B cell (primary cell): Measurements from ENCODE around the gene USP28. TPM values are rescaled to one million over a fixed set of nuclear protein-coding genes. Genes with fewer than 3 reads are reported as not detected.
A peak's percentile ranks its signal among the peaks of the same experiment; 100 is the strongest.

Source experiments
- ATAC-seq: fragments of 200-7000 bp; cut with Tn5 transposase; one replicate; pipeline ENCODE4 v1.10.0; 2021; ENCODE audit warnings: low read depth, mild to moderate bottlenecking, moderate number of reproducible peaks, moderate library complexity
- CTCF ChIA-PET: fragments of 350-600 bp; sonication (Branson Sonifier 250); formaldehyde crosslinking; loops from one replicate; lab custom pipeline; 2021; ENCODE audit warnings: antibody characterized with exemption, inconsistent platforms; lab: Charles Lee
- POLR2A ChIA-PET: fragments of 350-600 bp; sonication (Branson Sonifier 250); formaldehyde crosslinking; loops from one replicate; lab custom pipeline; 2021; ENCODE audit warnings: antibody characterized with exemption; lab: Charles Lee
- DNase-seq: peaks from one replicate; pipeline ENCODE4 v3.0.0; 2013
- H2AFZ ChIP-seq: 2 replicates; pipeline ENCODE4 v1.6.1; 2012; ENCODE audit warnings: mild to moderate bottlenecking, low read depth, low read length; ENCODE audit not compliant: insufficient read depth, poor library complexity, severe bottlenecking
- H3K27ac ChIP-seq, 2 donors: 1 replicate in 1 of 2; 2 replicates in 1 of 2; pipeline ENCODE4 v1.5.1; 2012 to 2013; ENCODE audit warnings: low read length in 2 of 2, mild to moderate bottlenecking in 2 of 2, moderate library complexity in 1 of 2
- H3K27me3 ChIP-seq, 4 experiments: fragments of 200-600 bp in 1 of 4; sonication (generic) in 1 of 4; replicated peaks in 1 of 4; 1 replicate in 2 of 4; 2 replicates in 2 of 4; pipeline versions ENCODE4 v1.6.1 to v1.7.0; 2013 to 2016; ENCODE audit warnings: low read length in 3 of 4, mild to moderate bottlenecking in 2 of 4, mixed read lengths in 1 of 4, moderate library complexity in 1 of 4; ENCODE audit not compliant: insufficient read depth in 4 of 4, control insufficient read depth in 3 of 4; ENCODE audit errors: control extremely low read depth in 1 of 4
- H3K36me3 ChIP-seq, 2 experiments: replicated peaks in 1 of 2; 1 replicate in 1 of 2; 2 replicates in 1 of 2; pipeline versions ENCODE4 v1.6.1 to v1.7.1; 2013; ENCODE audit warnings: low read length in 1 of 2; ENCODE audit not compliant: insufficient read depth in 2 of 2, control insufficient read depth in 1 of 2; ENCODE audit errors: control extremely low read depth in 1 of 2, extremely low read depth in 1 of 2
- H3K4me1 ChIP-seq, 2 donors: fragments of 200-600 bp in 1 of 2; sonication (generic) in 1 of 2; 1 replicate in 1 of 2; 2 replicates in 1 of 2; pipeline versions ENCODE4 v1.5.1 to v1.6.1; 2013 to 2017; ENCODE audit warnings: low read length in 2 of 2; ENCODE audit not compliant: control insufficient read depth in 2 of 2, insufficient read depth in 2 of 2
- H3K4me2 ChIP-seq: replicated peaks from 2 replicates; pipeline ENCODE3; 2012; ENCODE audit warnings: mild to moderate bottlenecking, low read depth, low read length; ENCODE audit not compliant: poor library complexity, severe bottlenecking
- H3K4me3 ChIP-seq, 5 experiments: fragments of 200-600 bp in 1 of 5; sonication (generic) in 1 of 5; 1 replicate in 3 of 5; 2 replicates in 2 of 5; pipeline versions ENCODE4 v1.5.1 to v1.7.0; 2011 to 2016; ENCODE audit warnings: low read length in 4 of 5, mild to moderate bottlenecking in 4 of 5, low read depth in 2 of 5, control low read depth in 1 of 5, moderate library complexity in 1 of 5; ENCODE audit not compliant: insufficient read depth in 1 of 5; ENCODE audit errors: control extremely low read depth in 1 of 5, extremely low read depth in 1 of 5
- H3K79me2 ChIP-seq: fragments of 200-600 bp; sonication (generic); one replicate; pipeline ENCODE4 v1.6.0; 2016; ENCODE audit warnings: low read length; ENCODE audit not compliant: control insufficient read depth, insufficient read depth
- H3K9ac ChIP-seq: fragments of 200-600 bp; sonication (generic); 2 replicates; pipeline ENCODE4 v1.6.1; 2017; ENCODE audit warnings: mild to moderate bottlenecking, low read length, moderate library complexity
- H3K9me3 ChIP-seq, 3 donors: one replicate each; pipeline versions ENCODE4 v1.6.1 to v1.7.1; 2013; ENCODE audit warnings: low read length in 2 of 3; ENCODE audit not compliant: control insufficient read depth in 2 of 3, insufficient read depth in 1 of 3; ENCODE audit errors: control extremely low read depth in 1 of 3
- H4K20me1 ChIP-seq: 2 replicates; pipeline ENCODE4 v1.6.0; 2012; ENCODE audit warnings: mild to moderate bottlenecking, low read length; ENCODE audit not compliant: insufficient read depth, control insufficient read depth, poor library complexity, severe bottlenecking
- H3K27ac Mint-ChIP-seq: one replicate; pipeline ENCODE4 v1.8.0; 2021; ENCODE audit warnings: mixed read lengths
- H3K27me3 Mint-ChIP-seq: one replicate; pipeline ENCODE4 v1.8.0; 2021; ENCODE audit warnings: mixed read lengths
- H3K4me1 Mint-ChIP-seq: one replicate; pipeline ENCODE4 v1.8.0; 2021; ENCODE audit warnings: mixed read lengths
- H3K4me3 Mint-ChIP-seq: one replicate; pipeline ENCODE4 v1.8.0; 2021; ENCODE audit warnings: mixed read lengths
- H3K9me3 Mint-ChIP-seq: one replicate; pipeline ENCODE4 v1.8.0; 2022; ENCODE audit warnings: mixed read lengths; ENCODE audit not compliant: insufficient read depth
- CTCF ChIP-seq: fragments of 200-600 bp; IDR thresholded peaks from one replicate; pipeline ENCODE4 v1.8.0; 2022; ENCODE audit warnings: antibody characterized with exemption, mild to moderate bottlenecking
- EZH2 ChIP-seq: IDR thresholded peaks from 2 replicates; pipeline ENCODE4 v1.6.1; 2012; ENCODE audit warnings: borderline replicate concordance, low read depth, mild to moderate bottlenecking, moderate library complexity, low read length; ENCODE audit not compliant: insufficient read depth, poor library complexity, severe bottlenecking
- WGBS: methylation state at CpG from one replicate; pipeline ENCODE4 v1.1.5; 2013; ENCODE audit warnings: missing lambda C conversion rate; ENCODE audit not compliant: insufficient coverage; 5-methylcytosine and 5-hydroxymethylcytosine counted together
- intact Hi-C: fragments of 100-400 bp; cut with micrococcal nuclease; formaldehyde crosslinking; loops from one replicate; pipeline ENCODE4 v1.10.0; 2022
- polyA plus RNA-seq: library from polyadenylated mRNA; depleted of rRNA; stranded (reverse); fragments of >200 nt; gene quantifications from 2 replicates; pipeline ENCODE4 v1.2.3, GENCODE V29; 2012
- total RNA-seq, 2 donors: library from RNA; stranded (reverse); fragments of 120-200 nt in 1 of 2; gene quantifications; 1 replicate in 1 of 2; 2 replicates in 1 of 2; pipeline versions ENCODE4 v1.2.3 to v1.2.4, GENCODE V29; 2013 to 2022

Gene USP28
- total and polyA plus RNA-seq, 2 donors (not counting 1 experiment from before 2014, with no cell fraction given): 78.0 to 104 TPM

- ChIA-PET POLR2A (no interaction called here), CTCF (interaction anchor here (0.7 to 8.6 kb wide), 25 partner anchors 9 to 463 kb away, joined by 3 to 207 read pairs (median 4); partner anchors contain the start of gene USP28)
- Histone ChIP-seq H3K4me1 (no peaks in the 10 kb centered on the region), H3K4me3 (no peak overlapping the region), H3K9me3 (no peaks in the 10 kb centered on the region), H3K9ac (no peak overlapping the region), H3K36me3 (peaks cover 3 to 77% of the 10 kb centered on the region in 2 experiments), H3K4me2 (no peak overlapping the region), H4K20me1 (no peaks in the 10 kb centered on the region), H2AFZ (no peak overlapping the region), H3K27ac (no peak overlapping the region), H3K27me3 (no peaks in the 10 kb centered on the region), H3K79me2 (no peaks in the 10 kb centered on the region)
- no peak overlapping the region for H3K4me3 Mint-ChIP-seq
- H3K27me3 Mint-ChIP-seq: no peaks in the 10 kb centered on the region
- no peaks in the 10 kb centered on the region for H3K9me3 Mint-ChIP-seq
- intact Hi-C loops: loop anchor here (1.0 to 5.0 kb wide), 3 partner anchors 36 to 455 kb away; no protein-coding TSS in a partner anchor
- peak; percentile 70 for ATAC-seq
- H3K27ac Mint-ChIP-seq: peak overlapping the region; percentile 77
- 100% methylated on average over 1 of the region's 2 CpGs for WGBS
- peak; percentile 56 for DNase-seq
- peaks cover 4% of the 10 kb centered on the region for H3K4me1 Mint-ChIP-seq
- TF ChIP-seq CTCF (peak; percentile 58), EZH2 (no peak)
These were observed 69.0 kb downstream of the USP28 start for GRCh38 chr11:113806406-113806805.

- no peaks in the 10 kb centered on the region for H3K27me3 Mint-ChIP-seq
- Histone ChIP-seq H3K4me3 (no peak overlapping the region), H3K36me3 (peaks cover 3 to 80% of the 10 kb centered on the region in 2 experiments), H3K27me3 (no peaks in the 10 kb centered on the region), H2AFZ (no peak overlapping the region), H4K20me1 (no peaks in the 10 kb centered on the region), H3K4me1 (no peaks in the 10 kb centered on the region), H3K9me3 (no peaks in the 10 kb centered on the region), H3K79me2 (no peaks in the 10 kb centered on the region), H3K27ac (no peak overlapping the region), H3K4me2 (no peak overlapping the region), H3K9ac (no peak overlapping the region)
- DNase-seq: no peak
- H3K9me3 Mint-ChIP-seq: no peaks in the 10 kb centered on the region
- ChIA-PET CTCF (interaction anchor here (0.7 to 8.6 kb wide), 22 partner anchors 10 to 463 kb away, joined by 3 to 207 read pairs (median 5); partner anchors contain the start of gene USP28), POLR2A (no interaction called here)
- ATAC-seq: no peak
- intact Hi-C loops: loop anchor here (1.0 to 5.0 kb wide), 3 partner anchors 37 to 456 kb away; no protein-coding TSS in a partner anchor
- H3K4me3 Mint-ChIP-seq: no peak overlapping the region
- no peak for TF ChIP-seq EZH2
- peak overlapping the region; percentile 56 for H3K27ac Mint-ChIP-seq
- H3K4me1 Mint-ChIP-seq: peaks cover 4% of the 10 kb centered on the region
These were observed 69.7 kb downstream of the USP28 start for GRCh38 chr11:113805640-113806039.
